Loucy (cell line): ENCODE data around the gene EGFLAM.

Experiments
- CTCF ChIP-seq: fragments of 200-600 bp; sonication (generic); conservative IDR thresholded peaks from 2 replicates; pipeline ENCODE4 v1.5.1; 2014; ENCODE audit warnings: mild to moderate bottlenecking, antibody characterized with exemption, low read length
- EZH2phosphoT487 ChIP-seq: fragments of 200-600 bp; IDR thresholded peaks from 2 replicates; pipeline ENCODE4 v1.6.1; 2018; ENCODE audit warnings: antibody characterized with exemption, mild to moderate bottlenecking, moderate library complexity, borderline replicate concordance

GRCh38 chr5:38433160-38433861 lies 175.0 kb downstream of the EGFLAM start:
- TF ChIP-seq CTCF (no peak), EZH2phosphoT487 (no peak)
